OCI-LY7 (cell line): Measurements from ENCODE around the gene FGFBP1.

Experiments
- CTCF ChIP-seq: fragments of 200-600 bp; sonication (generic); conservative IDR thresholded peaks from 2 replicates; pipeline ENCODE4 v1.5.1; 2014; ENCODE audit warnings: mild to moderate bottlenecking, antibody characterized with exemption, low read length, moderate library complexity, mixed read lengths
- EZH2phosphoT487 ChIP-seq: fragments of 200-600 bp; sonication (generic); IDR thresholded peaks from 2 replicates; pipeline ENCODE4 v1.6.1; 2018; ENCODE audit warnings: low read depth, borderline replicate concordance, mild to moderate bottlenecking, mixed run types, antibody characterized with exemption, low read length, moderate library complexity, mixed read lengths

- TF ChIP-seq CTCF (no peak), EZH2phosphoT487 (no peak)
Measured at GRCh38 chr4:15961781-15962510, 23.4 kb upstream of the FGFBP1 start.
